Measurements from ENCODE around the gene CDC42. TPM values are rescaled to one million over a fixed set of nuclear protein-coding genes. Genes with fewer than 3 reads are reported as not detected.
A peak's percentile ranks its signal among the peaks of the same experiment; 100 is the strongest.

Gene CDC42
- total and polyA plus RNA-seq, 9 of the 15 experiments (the other 6 are each of a cell fraction or from before 2014, with no cell fraction given), result 186 to 398 (median 325) TPM

GRCh38 chr1:22039594-22040285 lies 12.8 kb upstream of the CDC42 start (continued):
- TF ChIP-seq ZNF146 (CRISPR knock-in tag; IDR thresholded peaks at IDR 0.05; ENCODE audit: unreplicated experiment) (no peak), NRF1 (conservative IDR thresholded peaks at IDR 0.05 in 1 of 2, IDR thresholded peaks at IDR 0.05 in 1 of 2) (peak; percentile 66 to 76), MTA3 (IDR thresholded peaks at IDR 0.05; ENCODE audit: borderline replicate concordance) (peak; percentile 75; the same call in 1 of the 2 replicates), RBM39 (optimal IDR thresholded peaks at IDR 0.05; ENCODE audit: low read depth, low read length) (no peak), MYBL2 (IDR thresholded peaks at IDR 0.05; ENCODE audit: low read depth) (no peak), MYBL2 (CRISPR knock-in tag; IDR thresholded peaks at IDR 0.05; ENCODE audit: borderline replicate concordance) (no peak), ZKSCAN3 (CRISPR knock-in tag; IDR thresholded peaks at IDR 0.05) (no peak), ZFP36 (IDR thresholded peaks at IDR 0.05; ENCODE audit: low read depth, low read length, partially characterized antibody) (no peak), MGA (IDR thresholded peaks at IDR 0.05) (no peak), CHD1 (IDR thresholded peaks at IDR 0.05; ENCODE audit: low read length) (no peak), HEY1 (CRISPR knock-in tag; IDR thresholded peaks at IDR 0.05; ENCODE audit: borderline replicate concordance) (no peak), MYC (IDR thresholded peaks at IDR 0.05; ENCODE audit: low read depth, low read length) (no peak), MYC (CRISPR knock-in tag; IDR thresholded peaks at IDR 0.05; ENCODE audit: borderline replicate concordance, low read depth) (0 out of 2 replicates have a peak, but pooled peaks have one; percentile 23), HDAC2 (IDR thresholded peaks at IDR 0.05) (peak; percentile 50; the same call in 1 of the 2 replicates), ZC3H11A (IDR thresholded peaks at IDR 0.05; ENCODE audit: low read depth, low read length) (no peak), MAFG (tag; conservative IDR thresholded peaks at IDR 0.05) (no peak), ZNF354B (CRISPR knock-in tag; IDR thresholded peaks at IDR 0.05) (no peak), ZNF431 (CRISPR knock-in tag; IDR thresholded peaks at IDR 0.05) (no peak), RBFOX2 (IDR thresholded peaks at IDR 0.05; ENCODE audit: low read depth, low read length) (0 out of 2 replicates have a peak, but pooled peaks have one; percentile 23)
